Esophagus squamous epithelium (tissue), 5 donors: ENCODE results near the gene CHST11. TPM values are rescaled to one million over a fixed set of nuclear protein-coding genes. Genes with fewer than 3 reads are reported as not detected.

Experiments
- DNase-seq: peaks from one replicate; lab custom pipeline; 2025; lab: John Stamatoyannopoulos, UW
- H3K27ac ChIP-seq, 4 donors: fragments of 200-600 bp; sonication (generic); one replicate each; pipeline ENCODE4 v1.5.1; 2016 to 2019; ENCODE audit warnings: mild to moderate bottlenecking in 1 of 4
- H3K27me3 ChIP-seq, 4 donors: fragments of 200-600 bp; sonication (generic); 1 replicate in 3 of 4; 2 replicates in 1 of 4; pipeline versions ENCODE4 v1.5.1 to v1.6.0; 2017 to 2021; ENCODE audit warnings: antibody characterized with exemption in 1 of 4
- H3K36me3 ChIP-seq, 3 donors: fragments of 200-600 bp; sonication (generic); one replicate each; pipeline ENCODE4 v1.5.1; 2016 to 2019
- H3K4me1 ChIP-seq, 3 donors: fragments of 200-600 bp; sonication (generic); one replicate each; pipeline ENCODE4 v1.5.1; 2017 to 2019
- H3K4me3 ChIP-seq, 4 donors: fragments of 200-600 bp; sonication (generic); 1 replicate in 3 of 4; 2 replicates in 1 of 4; pipeline ENCODE4 v1.5.1; 2016 to 2019; ENCODE audit warnings: mild to moderate bottlenecking in 2 of 4, moderate library complexity in 1 of 4
- H3K9me3 ChIP-seq, 3 donors: fragments of 200-600 bp; sonication (generic); one replicate each; pipeline ENCODE4 v1.5.1; 2016 to 2019
- CTCF ChIP-seq, 6 experiments: fragments of 450-650 bp in 4 of 6; fragments of 200-600 bp in 2 of 6; sonication (generic) in 2 of 6; IDR thresholded peaks; one replicate each; pipeline ENCODE4 v1.5.1; 2016 to 2019; ENCODE audit warnings: antibody characterized with exemption in 6 of 6, mild to moderate bottlenecking in 4 of 6, moderate library complexity in 4 of 6
- POLR2A ChIP-seq, 4 donors: fragments of 450-650 bp; IDR thresholded peaks; one replicate each; pipeline ENCODE4 v1.6.1; 2017; ENCODE audit warnings: antibody characterized with exemption in 4 of 4, mild to moderate bottlenecking in 4 of 4, moderate library complexity in 3 of 4
- WGBS, 2 donors: methylation state at CpG; one replicate each; pipeline ENCODE4 v1.1.5; 2018; 5-methylcytosine and 5-hydroxymethylcytosine counted together
- intact Hi-C: fragments of 100-400 bp; cut with DNase I; formaldehyde crosslinking; loops from one replicate; pipeline ENCODE4 v1.15.0; 2022
- total RNA-seq, 4 donors: library from RNA; depleted of rRNA; stranded (reverse); fragments of >200 nt; gene quantifications; one replicate each; pipeline ENCODE4 v1.1.0, GENCODE V29; 2016
- donor health status: DM: yes; HTN: yes; CAD: no.

CHST11 gene
- total RNA-seq, 4 donors from 2014 or later: 6.3 to 12.6 (median 10.3) TPM

DNA sequence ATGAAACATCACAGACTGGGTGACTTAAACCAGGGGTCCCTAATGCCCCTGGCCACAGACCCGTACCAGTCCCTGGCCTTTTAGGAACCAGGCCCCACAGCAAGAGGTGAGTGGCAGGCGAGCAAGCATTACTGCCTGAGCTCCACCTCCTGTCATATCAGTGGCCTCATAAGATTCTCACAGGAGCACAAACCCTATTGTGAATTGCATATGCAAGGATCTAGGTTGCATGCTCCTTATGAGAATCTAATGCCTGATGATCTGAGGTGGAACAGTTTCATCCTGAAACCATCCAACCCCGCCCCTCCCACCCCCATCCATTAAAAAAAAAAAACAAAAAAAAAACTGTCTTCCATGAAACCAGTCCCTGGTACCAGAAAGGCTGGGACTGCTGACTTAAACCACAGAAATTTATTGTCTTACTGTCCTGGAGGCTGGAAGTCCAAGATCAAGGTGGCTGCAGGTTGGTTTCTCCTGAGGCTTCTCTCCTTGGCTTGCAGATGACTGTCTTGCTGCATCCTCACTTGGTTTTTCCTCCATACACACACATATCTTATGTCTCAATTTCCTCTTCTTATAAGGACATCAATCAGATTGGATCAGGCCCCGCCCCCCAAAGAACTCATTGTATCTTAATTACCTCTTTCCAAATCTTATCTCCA, 235.9 kb downstream of the CHST11 start:
- H3K27me3 ChIP-seq: no peaks in the 10 kb centered on the region
- 70 to 77% methylated on average over 2 to 4 of the region's 4 CpGs for WGBS, 2 donors
- H3K9me3 ChIP-seq: no peaks in the 10 kb centered on the region
- H3K4me1 ChIP-seq: peaks cover 0 to 20% (median 9%) of the 10 kb centered on the region in 3 donors
- H3K36me3 ChIP-seq: no peaks in the 10 kb centered on the region
- TF ChIP-seq CTCF (IDR thresholded peaks at IDR 0.05) (no peak), POLR2A (IDR thresholded peaks at IDR 0.05) (no peak)
- H3K27ac ChIP-seq: no peak overlapping the region
- no peak for DNase-seq
- intact Hi-C loops: no loop called here
- no peak overlapping the region for H3K4me3 ChIP-seq

GRCh38 chr12:104693493-104693892, 236.7 kb downstream of the CHST11 start:
- intact Hi-C loops: no loop called here
- no peak for DNase-seq
- no peaks in the 10 kb centered on the region for H3K36me3 ChIP-seq
- no peaks in the 10 kb centered on the region for H3K27me3 ChIP-seq
- no peaks in the 10 kb centered on the region for H3K9me3 ChIP-seq
- WGBS, 2 donors: 90 to 100% methylated on average over 3 of the region's 3 CpGs
- H3K4me1 ChIP-seq: peaks cover 0 to 20% (median 9%) of the 10 kb centered on the region in 3 donors
- no peak overlapping the region for H3K4me3 ChIP-seq
- no peak overlapping the region for H3K27ac ChIP-seq
- TF ChIP-seq CTCF (IDR thresholded peaks at IDR 0.05) (no peak), POLR2A (IDR thresholded peaks at IDR 0.05) (no peak)

DNA sequence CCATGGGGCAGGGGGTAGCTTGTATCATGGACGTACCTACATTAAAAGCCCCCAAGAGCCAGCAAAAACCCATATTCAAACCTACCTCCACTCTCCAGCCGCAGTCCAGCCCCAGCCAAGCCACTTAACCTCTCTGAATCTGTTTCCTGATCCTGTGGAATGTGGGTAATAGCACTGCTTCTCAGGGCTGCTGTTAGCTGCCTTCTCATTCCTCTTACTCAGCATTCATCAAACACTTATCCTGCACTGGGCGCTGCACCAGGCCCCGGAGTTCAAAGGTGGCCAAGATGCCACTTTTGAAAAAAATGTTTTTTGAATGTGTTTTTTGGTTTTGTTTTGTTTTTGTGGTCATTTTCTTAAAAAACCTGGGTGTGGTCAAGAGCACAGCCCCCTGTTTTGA, 237.4 kb downstream of the CHST11 start:
- 78 to 83% methylated on average over 4 of the region's 4 CpGs for WGBS, 2 donors
- no peak overlapping the region for H3K27ac ChIP-seq
- H3K9me3 ChIP-seq: no peaks in the 10 kb centered on the region
- TF ChIP-seq CTCF (IDR thresholded peaks at IDR 0.05) (no peak), POLR2A (IDR thresholded peaks at IDR 0.05) (no peak)
- no peak overlapping the region for H3K4me3 ChIP-seq
- no peaks in the 10 kb centered on the region for H3K27me3 ChIP-seq
- H3K36me3 ChIP-seq: no peaks in the 10 kb centered on the region
- peaks cover 0 to 20% (median 9%) of the 10 kb centered on the region in 3 donors for H3K4me1 ChIP-seq
- intact Hi-C loops: no loop called here
- no peak for DNase-seq

DNA sequence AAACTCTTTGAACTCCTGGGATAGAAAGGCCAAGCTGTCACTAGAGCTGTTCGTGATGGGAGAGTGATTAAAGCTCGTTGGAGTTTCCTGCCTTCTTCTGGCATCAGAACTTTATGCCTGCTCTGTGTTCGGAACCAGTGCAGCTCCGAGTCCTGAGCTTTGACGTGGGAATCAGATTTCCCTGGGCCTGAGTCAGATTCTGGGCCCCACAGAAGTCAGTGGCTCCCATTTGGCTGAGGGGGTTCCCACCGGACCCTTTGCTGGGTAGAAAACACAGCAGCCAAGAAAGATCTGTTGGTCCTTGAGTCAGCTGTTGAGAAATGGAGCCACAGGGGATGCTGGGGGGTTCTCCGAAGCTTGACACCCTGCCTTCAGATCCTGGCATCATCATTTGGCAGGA, 238.0 kb downstream of the CHST11 start:
- TF ChIP-seq CTCF (IDR thresholded peaks at IDR 0.05) (no peak), POLR2A (IDR thresholded peaks at IDR 0.05) (no peak)
- Histone ChIP-seq H3K27me3 (no peaks in the 10 kb centered on the region), H3K36me3 (no peaks in the 10 kb centered on the region), H3K4me3 (no peak overlapping the region), H3K27ac (no peak overlapping the region), H3K4me1 (peaks cover 0 to 20% (median 9%) of the 10 kb centered on the region in 3 donors), H3K9me3 (no peaks in the 10 kb centered on the region)
- intact Hi-C loops: no loop called here
- no peak for DNase-seq
- WGBS, 2 donors: 58 to 60% methylated on average over 7 of the region's 7 CpGs

GRCh38 chr12:104695453-104696148, 238.9 kb downstream of the CHST11 start:
- 45 to 49% methylated on average over 8 to 9 of the region's 12 CpGs for WGBS, 2 donors
- TF ChIP-seq POLR2A (IDR thresholded peaks at IDR 0.05) (no peak), CTCF (IDR thresholded peaks at IDR 0.05) (no peak)
- H3K4me1 ChIP-seq: peaks cover 0 to 20% (median 9%) of the 10 kb centered on the region in 3 donors
- no peaks in the 10 kb centered on the region for H3K27me3 ChIP-seq
- H3K9me3 ChIP-seq: no peaks in the 10 kb centered on the region
- H3K36me3 ChIP-seq: no peaks in the 10 kb centered on the region
- no peak for DNase-seq
- intact Hi-C loops: no loop called here
- peak overlapping the region in 1 of 4 donors; percentile 15 for H3K27ac ChIP-seq
- no peak overlapping the region for H3K4me3 ChIP-seq
